Fibroblast of lung (primary cell): ENCODE data around the gene CTBP2.

Source experiments
- CTCF ChIP-seq, 2 donors: IDR thresholded peaks in 1 of 2; conservative IDR thresholded peaks in 1 of 2; 1 replicate in 1 of 2; 2 replicates in 1 of 2; pipeline ENCODE4 v1.5.1; 2011 to 2012; ENCODE audit warnings: low read length in 2 of 2, control low read depth in 1 of 2, inconsistent platforms in 1 of 2, low read depth in 1 of 2, mild to moderate bottlenecking in 1 of 2
- EZH2 ChIP-seq: IDR thresholded peaks from 2 replicates; pipeline ENCODE4 v1.5.1; 2012; ENCODE audit warnings: low read length, control low read depth, mild to moderate bottlenecking; ENCODE audit errors: missing control alignments

DNA sequence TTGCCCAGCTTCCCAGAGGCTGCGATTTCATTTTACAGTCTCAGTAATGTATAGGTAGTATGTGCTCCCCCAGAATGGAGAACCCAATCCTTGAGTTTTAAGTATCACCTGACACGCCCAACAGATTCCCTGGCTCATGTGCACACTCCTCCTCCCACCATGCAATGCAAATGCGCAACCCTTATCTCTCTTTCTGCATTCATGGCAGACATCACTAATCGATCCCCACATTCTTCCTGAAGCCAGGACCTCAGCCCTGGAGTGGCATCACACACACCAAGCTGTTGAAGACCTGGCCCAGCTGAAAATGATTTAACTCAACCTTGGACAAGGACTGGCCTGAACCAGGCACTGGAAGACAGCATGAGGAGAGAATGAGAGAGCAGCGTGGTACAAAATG lies 150.0 kb downstream of the CTBP2 start:
- TF ChIP-seq CTCF (conservative IDR thresholded peaks at IDR 0.05 in 1 of 2, IDR thresholded peaks at IDR 0.05 in 1 of 2; ENCODE audit: low read depth in 1 of 2, low read length in 2 of 2) = no peak
- no peak for TF ChIP-seq EZH2
